Measurements from ENCODE around the gene PROSER3. TPM values are rescaled to one million over a fixed set of nuclear protein-coding genes. Genes with fewer than 3 reads are reported as not detected.

Gene PROSER3
- total and polyA plus RNA-seq, 2 donors (not counting 3 experiments of a cell fraction or from before 2014, with no cell fraction given) = 18.3 to 28.3 TPM

DNA sequence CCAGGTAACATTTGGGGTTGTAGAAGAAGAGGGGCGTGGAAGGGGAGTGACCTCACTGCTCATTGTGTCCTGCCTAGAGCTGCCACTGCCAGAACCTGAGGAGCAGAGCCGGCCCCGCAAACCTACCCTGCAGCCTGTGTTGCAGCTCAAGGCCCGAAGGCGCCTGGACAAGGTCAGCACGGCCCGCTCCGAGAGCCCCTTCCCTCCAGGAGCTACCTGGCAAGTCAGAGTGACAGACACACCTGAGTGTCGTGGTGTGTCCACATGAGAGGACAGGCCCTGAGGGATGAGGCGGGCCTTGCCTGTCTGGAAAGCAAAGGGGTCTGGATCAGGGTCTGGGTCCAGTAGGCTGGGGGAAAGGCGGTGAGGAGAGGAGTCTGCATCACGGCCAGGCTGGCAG is 33.4 kb upstream of the PROSER3 start:
- BruUV-seq (replicated peaks) = no TSS peak
- no peaks in the 10 kb centered on the region for H3K9me3 ChIP-seq (replicated peaks; ENCODE audit: control insufficient read depth, insufficient read depth, low read length)
- H3K27me3 ChIP-seq (ENCODE audit: control insufficient read depth in 2 of 2, insufficient read depth in 2 of 2, low read length in 2 of 2) = no peaks in the 10 kb centered on the region
- no peak overlapping the region for H3K4me3 ChIP-seq (replicated peaks in 1 of 3; ENCODE audit: insufficient read depth in 1 of 3, low read depth in 1 of 3, low read length in 3 of 3)
- ChIA-PET POLR2A (no interaction called here), CTCF (no interaction called here)
- H3K9me1 ChIP-seq (replicated peaks; ENCODE audit: control insufficient read depth, extremely low read depth, insufficient read depth, low read length) = no peaks in the 10 kb centered on the region
- H3K36me3 ChIP-seq (ENCODE audit: control insufficient read depth in 2 of 2, extremely low read depth in 1 of 2, insufficient read depth in 2 of 2, low read length in 2 of 2) = peaks cover 26 to 75% of the 10 kb centered on the region in 2 experiments
- dilution Hi-C loops (cut with MboI; ENCODE audit: extremely low pct_ligation_motif_present, low sequenced_read_pairs) = no loop called here
- H3K27ac ChIP-seq (ENCODE audit: insufficient read depth, low read depth, low read length) = no peak overlapping the region
- no peak overlapping the region for H2AFZ ChIP-seq (ENCODE audit: low read depth, low read length)
- no peaks in the 10 kb centered on the region for H3K4me1 ChIP-seq (ENCODE audit: control insufficient read depth, extremely low read depth, insufficient read depth, low read length)
- no peak overlapping the region for H3K4me2 ChIP-seq (ENCODE audit: insufficient read depth, low read length)
- DNase-seq (ENCODE audit: low read depth, low spot score) (no peak), FAIRE-seq (no peak)
- peaks cover 15% of the 10 kb centered on the region for H3K79me2 ChIP-seq (ENCODE audit: control insufficient read depth, insufficient read depth, low read length)
- no peak for TF ChIP-seq JUN (IDR thresholded peaks at IDR 0.05; ENCODE audit: borderline replicate concordance, insufficient read depth, insufficient read length, low read depth)
- TF ChIP-seq, protein P1, sequence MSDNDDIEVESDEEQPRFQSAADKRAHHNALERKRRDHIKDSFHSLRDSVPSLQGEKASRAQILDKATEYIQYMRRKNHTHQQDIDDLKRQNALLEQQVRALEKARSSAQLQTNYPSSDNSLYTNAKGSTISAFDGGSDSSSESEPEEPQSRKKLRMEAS (IDR thresholded peaks at IDR 0.05; ENCODE audit: insufficient read depth, insufficient read length) = no peak
- TF ChIP-seq, protein P2, sequence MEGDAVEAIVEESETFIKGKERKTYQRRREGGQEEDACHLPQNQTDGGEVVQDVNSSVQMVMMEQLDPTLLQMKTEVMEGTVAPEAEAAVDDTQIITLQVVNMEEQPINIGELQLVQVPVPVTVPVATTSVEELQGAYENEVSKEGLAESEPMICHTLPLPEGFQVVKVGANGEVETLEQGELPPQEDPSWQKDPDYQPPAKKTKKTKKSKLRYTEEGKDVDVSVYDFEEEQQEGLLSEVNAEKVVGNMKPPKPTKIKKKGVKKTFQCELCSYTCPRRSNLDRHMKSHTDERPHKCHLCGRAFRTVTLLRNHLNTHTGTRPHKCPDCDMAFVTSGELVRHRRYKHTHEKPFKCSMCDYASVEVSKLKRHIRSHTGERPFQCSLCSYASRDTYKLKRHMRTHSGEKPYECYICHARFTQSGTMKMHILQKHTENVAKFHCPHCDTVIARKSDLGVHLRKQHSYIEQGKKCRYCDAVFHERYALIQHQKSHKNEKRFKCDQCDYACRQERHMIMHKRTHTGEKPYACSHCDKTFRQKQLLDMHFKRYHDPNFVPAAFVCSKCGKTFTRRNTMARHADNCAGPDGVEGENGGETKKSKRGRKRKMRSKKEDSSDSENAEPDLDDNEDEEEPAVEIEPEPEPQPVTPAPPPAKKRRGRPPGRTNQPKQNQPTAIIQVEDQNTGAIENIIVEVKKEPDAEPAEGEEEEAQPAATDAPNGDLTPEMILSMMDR (IDR thresholded peaks at IDR 0.05; ENCODE audit: extremely low read depth in 1 of 2, insufficient read depth in 1 of 2, low read depth in 1 of 2, low read length in 2 of 2) = no peak
- TF ChIP-seq FOS (IDR thresholded peaks at IDR 0.05; ENCODE audit: borderline replicate concordance, insufficient read depth, low read length) = no peak
- TF ChIP-seq POLR2AphosphoS5 (IDR thresholded peaks at IDR 0.05; ENCODE audit: insufficient read depth, low read depth, low read length) = no peak
- no peak for TF ChIP-seq EZH2 (IDR thresholded peaks at IDR 0.05; ENCODE audit: borderline replicate concordance, low read depth, low read length, severe bottlenecking)
- TF ChIP-seq GATA2 (IDR thresholded peaks at IDR 0.05; ENCODE audit: insufficient read depth, insufficient read length, low read depth, low read length) = no peak
- TF ChIP-seq MYC (IDR thresholded peaks at IDR 0.05; ENCODE audit: low read depth, low read length) = no peak
- TF ChIP-seq POLR2A (IDR thresholded peaks at IDR 0.05; ENCODE audit: low read depth, low read length) = no peak
- H3K9ac ChIP-seq (replicated peaks; ENCODE audit: extremely low read depth, insufficient read depth, low read length) = no peak overlapping the region
- intact Hi-C loops (cut with micrococcal nuclease) = no loop called here
- no peaks in the 10 kb centered on the region for H4K20me1 ChIP-seq (replicated peaks; ENCODE audit: control insufficient read depth, extremely low read depth, insufficient read depth, low read length)
